DOHH2 (cell line): ENCODE data around the gene TNRC6C.

ENCODE experiments used
- H3F3A ChIP-seq: fragments of 200-600 bp; sonication (generic), shearing (Covaris generic); 2 replicates; pipeline ENCODE4 v1.6.0; 2016; ENCODE audit warnings: antibody characterized with exemption, mild to moderate bottlenecking; ENCODE audit not compliant: control insufficient read depth, insufficient read depth
- H3K27ac ChIP-seq: fragments of 200-600 bp; sonication (generic); 2 replicates; pipeline ENCODE4 v1.5.1; 2014; ENCODE audit warnings: low read depth, mild to moderate bottlenecking, low read length, moderate library complexity
- H3K27me3 ChIP-seq: fragments of 200-600 bp; sonication (generic); 2 replicates; pipeline ENCODE4 v1.6.1; 2014; ENCODE audit warnings: mild to moderate bottlenecking, low read length, mixed read lengths; ENCODE audit not compliant: control insufficient read depth
- H3K36me3 ChIP-seq: fragments of 200-600 bp; sonication (generic); 2 replicates; pipeline ENCODE4 v1.6.1; 2014; ENCODE audit warnings: mild to moderate bottlenecking, low read length, moderate library complexity, mixed read lengths; ENCODE audit not compliant: control insufficient read depth
- H3K4me1 ChIP-seq: fragments of 200-600 bp; sonication (generic); 2 replicates; pipeline ENCODE4 v1.6.1; 2014; ENCODE audit warnings: mild to moderate bottlenecking, low read length, mixed read lengths; ENCODE audit not compliant: control insufficient read depth
- H3K4me2 ChIP-seq: fragments of 200-600 bp; sonication (generic); 2 replicates; pipeline ENCODE4 v1.6.0; 2014; ENCODE audit warnings: mild to moderate bottlenecking, low read length, moderate library complexity
- H3K4me3 ChIP-seq: fragments of 200-600 bp; sonication (generic); 2 replicates; pipeline ENCODE4 v1.5.1; 2014; ENCODE audit warnings: mild to moderate bottlenecking, low read length, mixed read lengths
- H3K79me2 ChIP-seq: fragments of 200-600 bp; sonication (generic); 2 replicates; pipeline ENCODE4 v1.6.1; 2014; ENCODE audit warnings: mild to moderate bottlenecking, low read length, mixed read lengths; ENCODE audit not compliant: control insufficient read depth
- H3K9me2 ChIP-seq: fragments of 200-600 bp; sonication (generic); replicated peaks from 2 replicates; pipeline ENCODE4 v1.6.1; 2014; ENCODE audit warnings: mild to moderate bottlenecking, low read length, mixed read lengths; ENCODE audit not compliant: control insufficient read depth
- H3K9me3 ChIP-seq: fragments of 200-600 bp; sonication (generic); 2 replicates; pipeline ENCODE4 v1.6.1; 2014; ENCODE audit warnings: antibody characterized with exemption, low read length, mixed read lengths; ENCODE audit not compliant: control insufficient read depth, insufficient read depth
- H4K20me1 ChIP-seq: fragments of 200-600 bp; sonication (generic); 2 replicates; pipeline ENCODE4 v1.6.0; 2014; ENCODE audit warnings: low read depth, mild to moderate bottlenecking, antibody characterized with exemption, low read length, moderate library complexity; ENCODE audit not compliant: control insufficient read depth, insufficient read depth
- CTCF ChIP-seq: fragments of 200-600 bp; sonication (generic); IDR thresholded peaks from one replicate; pipeline ENCODE4 v1.5.1; 2014; ENCODE audit warnings: antibody characterized with exemption, mild to moderate bottlenecking, low read depth, low read length; ENCODE audit not compliant: poor library complexity, severe bottlenecking
- EZH2phosphoT487 ChIP-seq: fragments of 200-600 bp; sonication (generic); IDR thresholded peaks from 2 replicates; pipeline ENCODE4 v1.6.1; 2017; ENCODE audit warnings: borderline replicate concordance, mild to moderate bottlenecking, antibody characterized with exemption, low read length, moderate library complexity, mixed read lengths

The TNRC6C gene

GRCh38 chr17:78019367-78019975, 61.0 kb downstream of the TNRC6C start:
- Histone ChIP-seq H3K4me3 (no peak overlapping the region), H3K4me2 (no peak overlapping the region), H3K36me3 (no peaks in the 10 kb centered on the region)

GRCh38 chr17:78019976-78020716, 61.6 kb downstream of the TNRC6C start:
- Histone ChIP-seq H3K9me2 (no peaks in the 10 kb centered on the region), H3K27ac (no peak overlapping the region), H3K4me1 (no peaks in the 10 kb centered on the region), H4K20me1 (no peaks in the 10 kb centered on the region), H3K36me3 (no peaks in the 10 kb centered on the region), H3K9me3 (no peaks in the 10 kb centered on the region), H3K79me2 (no peaks in the 10 kb centered on the region), H3K27me3 (no peaks in the 10 kb centered on the region), H3F3A (no peaks in the 10 kb centered on the region; the same call in 1 of the 2 replicates), H3K4me3 (no peak overlapping the region), H3K4me2 (no peak overlapping the region)
- no peak for TF ChIP-seq CTCF
- TF ChIP-seq EZH2phosphoT487: no peak

More at GRCh38 chr17:78019367-78019975, 61.0 kb downstream of the TNRC6C start:
- no peak overlapping the region for H3K27ac ChIP-seq
- no peaks in the 10 kb centered on the region for H4K20me1 ChIP-seq
- no peaks in the 10 kb centered on the region for H3K9me2 ChIP-seq
- no peaks in the 10 kb centered on the region for H3K79me2 ChIP-seq
- H3K9me3 ChIP-seq: no peaks in the 10 kb centered on the region
- no peaks in the 10 kb centered on the region for H3K27me3 ChIP-seq
- H3K4me1 ChIP-seq: no peaks in the 10 kb centered on the region
- no peaks in the 10 kb centered on the region; the same call in 1 of the 2 replicates for H3F3A ChIP-seq
- TF ChIP-seq EZH2phosphoT487: no peak
- TF ChIP-seq CTCF: peak; percentile 54

- no peak overlapping the region for H3K4me2 ChIP-seq
- H3F3A ChIP-seq: no peaks in the 10 kb centered on the region; the same call in 1 of the 2 replicates
- H3K27ac ChIP-seq: no peak overlapping the region
- H3K9me2 ChIP-seq: no peaks in the 10 kb centered on the region
- no peaks in the 10 kb centered on the region for H3K36me3 ChIP-seq
- H3K9me3 ChIP-seq: no peaks in the 10 kb centered on the region
- TF ChIP-seq EZH2phosphoT487: no peak
- TF ChIP-seq CTCF: no peak
- H3K27me3 ChIP-seq: no peaks in the 10 kb centered on the region
- H4K20me1 ChIP-seq: no peaks in the 10 kb centered on the region
- no peak overlapping the region for H3K4me3 ChIP-seq
- no peaks in the 10 kb centered on the region for H3K4me1 ChIP-seq
- no peaks in the 10 kb centered on the region for H3K79me2 ChIP-seq
Measured at GRCh38 chr17:78020717-78021108, 62.2 kb downstream of the TNRC6C start.
